NOMO-1 treated with DMSO at 0.1 percent for 48 hours (cell line): Measurements from ENCODE around the gene RYR1.
"Not testable (repeated sequence)": the region's sequence is repeated elsewhere in the genome, so short reads cannot be mapped to it uniquely, and the experiment has no call there.

Experiments used
- DNase-seq: peaks from one replicate; lab custom pipeline; 2025; ENCODE audit not compliant: unreplicated experiment; lab: John Stamatoyannopoulos, UW

RYR1 gene

GRCh38 chr19:38455031-38455430, 21.5 kb downstream of the RYR1 start:
- DNase-seq = no peak

DNA sequence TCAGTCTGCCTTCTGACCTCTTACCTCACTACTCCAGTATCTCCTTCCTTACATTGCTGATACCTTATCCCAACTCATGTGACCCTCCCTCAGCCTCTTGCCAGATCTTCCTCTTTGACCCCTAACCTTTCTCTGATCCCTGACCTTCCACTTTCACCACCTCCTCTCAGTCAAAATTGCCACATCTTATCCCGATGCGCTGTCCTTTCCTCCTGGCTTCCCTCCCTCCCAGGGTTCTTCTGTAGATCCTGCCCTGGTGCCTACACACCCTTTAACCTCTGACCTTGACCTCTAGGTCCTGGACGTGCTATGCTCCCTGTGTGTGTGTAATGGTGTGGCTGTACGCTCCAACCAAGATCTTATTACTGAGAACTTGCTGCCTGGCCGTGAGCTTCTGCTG, 23.7 kb downstream of the RYR1 start:
- no peak for DNase-seq

- no peak for DNase-seq
Measured at GRCh38 chr19:38457690-38458405, 24.4 kb downstream of the RYR1 start.

DNA sequence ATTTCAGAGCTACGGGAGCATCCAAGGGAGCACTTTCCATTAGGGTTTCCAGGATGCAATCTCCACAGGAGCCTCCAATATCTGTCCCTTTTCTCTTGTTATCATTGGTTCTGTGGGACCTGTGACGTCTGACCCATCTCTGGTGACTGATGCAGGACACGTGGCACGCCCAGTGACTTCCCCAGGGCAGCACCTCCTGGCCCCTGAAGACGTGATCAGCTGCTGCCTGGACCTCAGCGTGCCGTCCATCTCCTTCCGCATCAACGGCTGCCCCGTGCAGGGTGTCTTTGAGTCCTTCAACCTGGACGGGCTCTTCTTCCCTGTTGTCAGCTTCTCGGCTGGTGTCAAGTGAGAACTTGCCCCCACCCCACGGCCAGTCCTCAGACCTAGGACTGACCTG, 25.5 kb downstream of the RYR1 start:
- no peak for DNase-seq

GRCh38 chr19:38463365-38463764, 29.9 kb downstream of the RYR1 start:
- no peak for DNase-seq

- no peak for DNase-seq
Measured at GRCh38 chr19:38464421-38465082, 31.1 kb downstream of the RYR1 start.

DNA sequence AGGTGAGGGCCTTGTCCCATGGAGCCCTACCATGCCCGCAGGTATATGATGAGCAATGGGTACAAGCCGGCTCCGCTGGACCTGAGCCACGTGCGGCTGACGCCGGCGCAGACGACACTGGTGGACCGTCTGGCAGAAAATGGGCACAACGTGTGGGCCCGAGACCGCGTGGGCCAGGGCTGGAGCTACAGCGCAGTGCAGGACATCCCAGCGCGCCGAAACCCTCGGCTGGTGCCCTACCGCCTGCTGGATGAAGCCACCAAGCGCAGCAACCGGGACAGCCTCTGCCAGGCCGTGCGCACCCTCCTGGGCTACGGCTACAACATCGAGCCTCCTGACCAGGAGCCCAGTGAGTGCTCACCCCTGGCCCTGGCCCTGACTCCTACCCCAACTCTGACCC, 32.6 kb downstream of the RYR1 start:
- no peak for DNase-seq

- no peak for DNase-seq
Measured at GRCh38 chr19:38467541-38468525, 34.3 kb downstream of the RYR1 start.

GRCh38 chr19:38469151-38469550, 35.7 kb downstream of the RYR1 start:
- no peak for DNase-seq

DNA sequence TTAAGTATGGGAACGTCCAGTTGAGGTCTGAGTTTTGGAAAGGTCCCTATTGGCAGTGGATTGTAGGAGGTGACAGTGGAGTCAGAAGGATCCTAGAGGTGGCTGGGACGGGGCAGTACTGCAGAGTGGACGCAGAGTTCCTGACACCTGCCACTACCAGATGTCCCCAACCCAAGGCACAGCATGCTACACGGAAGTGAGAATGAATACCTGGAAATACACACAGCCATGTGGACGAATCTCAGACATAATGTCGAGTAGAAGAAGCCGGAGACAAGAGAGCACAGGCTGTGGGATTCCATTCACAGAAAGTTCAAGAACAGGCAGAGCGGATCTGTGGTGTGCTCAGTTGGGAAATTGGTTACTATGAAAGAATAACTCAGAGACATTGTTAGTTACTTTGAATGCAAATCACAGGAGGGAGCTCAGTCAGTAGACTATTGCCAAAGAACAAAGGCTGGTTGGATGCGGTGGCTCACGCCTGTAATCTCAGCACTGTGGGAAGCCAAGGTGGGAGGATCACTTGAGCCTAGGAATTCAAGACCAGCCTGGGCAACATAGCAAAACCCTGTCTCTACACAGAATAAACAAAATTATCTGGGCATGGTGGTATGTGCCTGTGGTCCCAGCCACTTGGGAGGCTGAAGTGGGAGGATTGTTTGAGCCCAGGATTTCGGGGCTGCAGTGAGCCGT, 37.4 kb downstream of the RYR1 start:
- DNase-seq = no peak

DNA sequence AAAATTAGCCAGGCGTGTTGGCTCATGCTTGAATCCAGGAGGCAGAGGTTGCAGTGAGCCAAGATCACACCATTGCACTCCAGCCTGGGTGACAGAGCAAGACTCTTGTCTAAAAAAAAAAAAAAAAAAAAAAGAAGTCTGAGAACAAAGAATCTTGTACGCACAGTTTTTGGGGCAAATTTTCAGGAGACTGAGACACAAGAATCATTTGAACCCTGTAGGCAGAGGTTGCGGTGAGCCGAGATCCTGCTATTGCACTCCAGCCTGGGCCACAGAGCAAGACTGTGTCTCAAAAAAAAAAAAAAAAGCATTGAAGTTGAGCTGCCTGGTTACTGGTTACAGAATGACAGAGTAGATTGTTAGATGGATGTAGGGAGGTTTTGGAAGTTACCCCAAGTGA, 39.2 kb downstream of the RYR1 start:
- not testable (repeated sequence) for DNase-seq

DNA sequence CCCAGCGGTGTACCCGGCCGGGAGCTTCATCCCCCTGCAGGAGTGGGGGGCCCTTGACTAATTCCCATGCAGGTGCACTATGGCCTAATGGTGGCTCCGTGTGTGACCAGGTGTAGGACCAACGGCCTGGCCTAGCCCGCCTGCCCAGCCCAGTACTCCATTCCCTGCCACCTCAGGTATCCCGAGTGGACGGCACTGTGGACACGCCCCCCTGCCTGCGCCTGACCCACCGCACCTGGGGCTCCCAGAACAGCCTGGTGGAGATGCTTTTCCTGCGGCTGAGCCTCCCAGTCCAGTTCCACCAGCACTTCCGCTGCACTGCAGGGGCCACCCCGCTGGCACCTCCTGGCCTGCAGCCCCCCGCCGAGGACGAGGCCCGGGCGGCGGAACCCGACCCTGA, 39.7 kb downstream of the RYR1 start:
- DNase-seq = no peak

GRCh38 chr19:38475176-38475575, 41.7 kb downstream of the RYR1 start:
- no peak for DNase-seq

DNA sequence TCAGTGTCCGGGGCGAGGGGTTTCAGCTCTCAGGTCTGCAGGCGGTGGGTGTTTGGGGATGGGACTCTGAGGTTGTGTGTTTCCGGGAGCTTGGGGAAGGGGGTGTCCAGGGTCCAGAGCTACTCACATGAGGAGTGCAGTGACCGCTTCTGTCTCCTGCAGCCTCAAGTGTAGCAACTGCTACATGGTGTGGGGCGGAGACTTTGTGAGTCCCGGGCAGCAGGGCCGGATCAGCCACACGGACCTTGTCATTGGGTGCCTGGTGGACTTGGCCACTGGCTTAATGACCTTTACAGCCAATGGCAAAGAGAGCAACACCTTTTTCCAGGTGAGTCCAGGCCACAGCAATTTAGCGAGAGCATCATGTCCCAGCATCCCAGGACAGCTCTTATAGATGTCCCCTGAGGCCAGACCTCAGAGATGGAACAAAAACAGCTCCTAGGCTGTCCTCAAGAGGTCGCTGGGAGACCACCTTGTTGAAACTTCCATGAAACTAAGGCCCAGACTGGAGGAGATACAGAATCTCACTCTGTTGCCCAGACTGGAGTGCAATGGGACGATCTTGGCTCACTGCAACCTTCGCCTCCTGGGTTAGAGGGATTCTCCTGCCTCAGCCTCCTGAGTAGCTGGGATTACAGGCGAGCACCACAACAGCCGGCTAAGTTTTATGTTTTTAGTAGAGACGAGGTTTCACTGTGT, 44.9 kb downstream of the RYR1 start:
- peak; percentile 19 for DNase-seq

DNA sequence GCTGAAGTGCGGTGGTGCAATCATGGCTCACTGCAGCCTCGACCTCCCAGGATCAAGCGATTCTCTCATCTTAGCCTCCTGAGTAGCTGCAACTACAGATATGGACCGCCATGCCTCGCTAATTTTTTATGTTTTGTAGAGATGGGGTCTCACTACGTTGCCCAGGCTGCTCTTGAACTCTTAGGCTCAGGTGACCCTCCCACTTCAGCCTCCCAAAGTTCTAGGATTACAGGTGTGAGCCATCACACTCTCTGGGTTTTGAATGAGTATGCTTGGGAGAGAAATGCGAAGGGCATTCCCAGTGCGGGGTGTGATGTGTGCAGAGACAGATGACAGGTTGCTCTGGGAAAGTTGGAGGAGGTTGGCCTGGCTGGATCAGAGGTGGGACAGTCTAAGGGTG, 49.0 kb downstream of the RYR1 start:
- no peak for DNase-seq

DNA sequence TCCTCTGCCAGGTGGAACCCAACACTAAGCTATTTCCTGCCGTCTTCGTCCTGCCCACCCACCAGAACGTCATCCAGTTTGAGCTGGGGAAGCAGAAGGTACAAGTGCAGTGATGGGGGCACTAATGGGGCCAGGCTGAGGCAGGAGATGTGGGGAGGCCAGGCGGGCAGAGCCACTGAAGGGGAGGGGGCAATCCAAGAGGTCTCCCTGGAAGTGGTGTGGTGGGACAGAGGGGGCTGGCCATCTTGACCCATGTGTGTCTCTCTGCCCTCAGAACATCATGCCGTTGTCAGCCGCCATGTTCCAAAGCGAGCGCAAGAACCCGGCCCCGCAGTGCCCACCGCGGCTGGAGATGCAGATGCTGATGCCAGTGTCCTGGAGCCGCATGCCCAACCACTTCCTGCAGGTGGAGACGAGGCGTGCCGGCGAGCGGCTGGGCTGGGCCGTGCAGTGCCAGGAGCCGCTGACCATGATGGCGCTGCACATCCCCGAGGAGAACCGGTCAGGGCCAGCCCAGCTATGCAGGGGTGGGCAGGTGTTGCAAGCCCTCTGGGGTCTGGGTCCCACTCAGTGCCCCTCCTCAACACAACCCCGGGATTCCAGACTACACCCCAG, 49.6 kb downstream of the RYR1 start:
- DNase-seq = no peak

- DNase-seq = no peak
Measured at GRCh38 chr19:38484747-38485146, 51.3 kb downstream of the RYR1 start.

DNA sequence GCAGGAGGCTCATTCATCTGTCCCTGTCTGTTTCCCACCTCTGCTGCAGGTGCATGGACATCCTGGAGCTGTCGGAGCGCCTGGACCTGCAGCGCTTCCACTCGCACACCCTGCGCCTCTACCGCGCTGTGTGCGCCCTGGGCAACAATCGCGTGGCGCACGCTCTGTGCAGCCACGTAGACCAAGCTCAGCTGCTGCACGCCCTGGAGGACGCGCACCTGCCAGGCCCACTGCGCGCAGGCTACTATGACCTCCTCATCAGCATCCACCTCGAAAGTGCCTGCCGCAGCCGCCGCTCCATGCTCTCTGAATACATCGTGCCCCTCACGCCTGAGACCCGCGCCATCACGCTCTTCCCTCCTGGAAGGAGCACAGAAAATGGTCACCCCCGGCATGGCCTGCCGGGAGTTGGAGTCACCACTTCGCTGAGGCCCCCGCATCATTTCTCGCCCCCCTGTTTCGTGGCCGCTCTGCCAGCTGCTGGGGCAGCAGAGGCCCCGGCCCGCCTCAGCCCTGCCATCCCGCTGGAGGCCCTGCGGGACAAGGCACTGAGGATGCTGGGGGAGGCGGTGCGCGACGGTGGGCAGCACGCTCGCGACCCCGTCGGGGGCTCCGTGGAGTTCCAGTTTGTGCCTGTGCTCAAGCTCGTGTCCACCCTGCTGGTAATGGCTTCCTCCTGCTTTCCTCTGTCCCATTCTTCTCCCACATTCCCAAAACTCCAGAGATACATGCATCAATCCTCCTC, 52.2 kb downstream of the RYR1 start:
- no peak for DNase-seq

DNA sequence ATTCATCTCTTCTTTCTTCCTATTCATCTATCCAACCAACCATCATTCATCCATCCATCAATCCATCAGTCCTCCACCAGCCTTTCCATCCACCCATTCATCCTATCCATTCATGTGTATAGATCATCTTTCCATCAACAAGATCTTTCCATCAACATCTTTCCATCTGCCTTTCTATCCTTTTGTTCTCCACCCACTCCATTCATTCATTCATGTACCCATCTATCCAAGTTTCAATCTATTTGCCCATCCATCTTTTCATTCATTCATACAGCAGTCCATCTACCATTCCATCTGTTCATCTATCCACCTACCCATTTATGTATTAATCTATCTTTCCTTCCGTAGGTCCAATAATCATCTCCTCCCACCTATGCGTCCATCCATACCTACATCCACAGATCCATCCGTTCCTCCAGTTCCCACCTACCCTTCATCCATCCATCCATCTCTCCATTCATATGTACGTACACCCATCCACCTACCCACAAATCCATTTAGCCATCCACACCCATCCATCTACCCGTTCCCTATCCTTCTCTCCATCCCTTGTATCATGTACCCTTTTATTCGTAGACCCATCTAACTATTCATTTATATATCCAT, 53.3 kb downstream of the RYR1 start:
- DNase-seq = no peak
